Gastrocnemius medialis (tissue), 4 donors: ENCODE results near the gene SLC25A21. TPM values are rescaled to one million over a fixed set of nuclear protein-coding genes. Genes with fewer than 3 reads are reported as not detected.

ENCODE experiments used
- ATAC-seq, 2 donors: fragments of 150-250 bp; one replicate each; pipeline ENCODE4 v1.9.1; 2016
- DNase-seq, 2 donors: peaks; one replicate each; pipeline ENCODE4 v3.0.0-alpha.2; 2019
- H3K27ac ChIP-seq, 4 donors: fragments of 200-600 bp; sonication (generic); 1 replicate in 1 of 4; 2 replicates in 3 of 4; pipeline ENCODE4 v1.5.1; 2016 to 2018; ENCODE audit warnings: mild to moderate bottlenecking in 2 of 4, moderate library complexity in 1 of 4
- H3K27me3 ChIP-seq, 3 donors: fragments of 200-600 bp; sonication (generic) in 2 of 3; 1 replicate in 1 of 3; 2 replicates in 2 of 3; pipeline versions ENCODE4 v1.5.1 to v1.6.0; 2016 to 2019; ENCODE audit warnings: mild to moderate bottlenecking in 1 of 3, moderate library complexity in 1 of 3
- H3K36me3 ChIP-seq, 2 donors: fragments of 200-600 bp; sonication (generic) in 1 of 2; one replicate each; pipeline ENCODE4 v1.5.1; 2017 to 2018
- H3K4me1 ChIP-seq, 2 donors: fragments of 200-600 bp; sonication (generic) in 1 of 2; one replicate each; pipeline ENCODE4 v1.5.1; 2016 to 2017; ENCODE audit warnings: mild to moderate bottlenecking in 2 of 2
- H3K4me3 ChIP-seq, 4 donors: fragments of 200-600 bp; sonication (generic) in 3 of 4; 1 replicate in 1 of 4; 2 replicates in 3 of 4; pipeline ENCODE4 v1.5.1; 2016 to 2019; ENCODE audit warnings: mild to moderate bottlenecking in 2 of 4
- H3K9me3 ChIP-seq, 3 donors: fragments of 200-600 bp; sonication (generic) in 2 of 3; 1 replicate in 1 of 3; 2 replicates in 2 of 3; pipeline ENCODE4 v1.5.1; 2016 to 2019
- CTCF ChIP-seq, 5 experiments: fragments of 450-650 bp in 3 of 5; fragments of 200-600 bp in 2 of 5; sonication (generic) in 2 of 5; IDR thresholded peaks in 4 of 5; conservative IDR thresholded peaks in 1 of 5; 1 replicate in 4 of 5; 2 replicates in 1 of 5; pipeline ENCODE4 v1.5.1; 2016 to 2019; ENCODE audit warnings: antibody characterized with exemption in 5 of 5, mild to moderate bottlenecking in 3 of 5, moderate library complexity in 3 of 5
- POLR2A ChIP-seq, 2 donors: fragments of 450-650 bp; IDR thresholded peaks; one replicate each; pipeline ENCODE4 v1.6.1; 2017; ENCODE audit warnings: antibody characterized with exemption in 2 of 2, mild to moderate bottlenecking in 2 of 2, moderate library complexity in 2 of 2
- in situ Hi-C, 4 donors: fragments of 200-750 bp; cut with MboI; loops; one replicate each; pipeline versions ENCODE4 v1.15.0 to v1.8.0; 2017; ENCODE audit warnings: low sequenced_read_pairs in 4 of 4
- intact Hi-C: fragments of 100-400 bp; cut with DNase I; formaldehyde crosslinking; loops from one replicate; pipeline ENCODE4 v1.15.1; 2023; ENCODE audit warnings: low total_unique reads
- total RNA-seq, 4 donors: library from RNA; depleted of rRNA; stranded (reverse); fragments of >200 nt; gene quantifications; one replicate each; pipeline versions ENCODE4 v1.1.0 to v1.2.3, GENCODE V29; 2016

The SLC25A21 gene
- total RNA-seq, 4 donors from 2014 or later, result 1.9 TPM; not detected in 3

GRCh38 chr14:37089410-37089809, 83.0 kb downstream of the SLC25A21 start:
- Histone ChIP-seq H3K27ac (no peak overlapping the region), H3K27me3 (no peaks in the 10 kb centered on the region), H3K4me3 (no peak overlapping the region), H3K4me1 (no peaks in the 10 kb centered on the region), H3K9me3 (no peaks in the 10 kb centered on the region), H3K36me3 (no peaks in the 10 kb centered on the region)
- DNase-seq (no peak), ATAC-seq (no peak)
- TF ChIP-seq CTCF (IDR thresholded peaks at IDR 0.05 in 4 of 5, conservative IDR thresholded peaks at IDR 0.05 in 1 of 5), result no peak
- TF ChIP-seq POLR2A (IDR thresholded peaks at IDR 0.05), result no peak
- in situ Hi-C loops (no loop called here), intact Hi-C loops (no loop called here)

- intact Hi-C loops (no loop called here), in situ Hi-C loops (no loop called here)
- no peaks in the 10 kb centered on the region for H3K27me3 ChIP-seq
- no peak overlapping the region for H3K27ac ChIP-seq
- no peaks in the 10 kb centered on the region for H3K9me3 ChIP-seq
- DNase-seq, result no peak
- no peaks in the 10 kb centered on the region for H3K4me1 ChIP-seq
- no peak for ATAC-seq
- no peak for TF ChIP-seq POLR2A (IDR thresholded peaks at IDR 0.05)
- no peak for TF ChIP-seq CTCF (IDR thresholded peaks at IDR 0.05 in 4 of 5, conservative IDR thresholded peaks at IDR 0.05 in 1 of 5)
- no peaks in the 10 kb centered on the region for H3K36me3 ChIP-seq
- no peak overlapping the region for H3K4me3 ChIP-seq
Observed at GRCh38 chr14:37088356-37089215, 83.8 kb downstream of the SLC25A21 start.

GRCh38 chr14:37087520-37087919, 84.9 kb downstream of the SLC25A21 start:
- ATAC-seq (no peak), DNase-seq (no peak)
- Histone ChIP-seq H3K4me1 (no peaks in the 10 kb centered on the region), H3K9me3 (no peaks in the 10 kb centered on the region), H3K27me3 (no peaks in the 10 kb centered on the region), H3K4me3 (no peak overlapping the region), H3K36me3 (no peaks in the 10 kb centered on the region), H3K27ac (no peak overlapping the region)
- TF ChIP-seq CTCF (IDR thresholded peaks at IDR 0.05 in 4 of 5, conservative IDR thresholded peaks at IDR 0.05 in 1 of 5), result no peak
- no peak for TF ChIP-seq POLR2A (IDR thresholded peaks at IDR 0.05)
- in situ Hi-C loops (no loop called here), intact Hi-C loops (no loop called here)

GRCh38 chr14:37083599-37083998, 88.8 kb downstream of the SLC25A21 start:
- Histone ChIP-seq H3K4me1 (no peaks in the 10 kb centered on the region), H3K27ac (no peak overlapping the region), H3K9me3 (no peaks in the 10 kb centered on the region), H3K36me3 (no peaks in the 10 kb centered on the region), H3K4me3 (no peak overlapping the region), H3K27me3 (no peaks in the 10 kb centered on the region)
- no peak for TF ChIP-seq CTCF (IDR thresholded peaks at IDR 0.05 in 4 of 5, conservative IDR thresholded peaks at IDR 0.05 in 1 of 5)
- no peak for TF ChIP-seq POLR2A (IDR thresholded peaks at IDR 0.05)
- in situ Hi-C loops, result no loop called here
- no peak for ATAC-seq
- intact Hi-C loops, result no loop called here
- no peak for DNase-seq
